A673 (cell line): ENCODE data around the gene ANKRD53.

Experiments
- EZH2 ChIP-seq: fragments of 200-600 bp; sonication (generic); IDR thresholded peaks from 2 replicates; pipeline ENCODE4 v1.6.1; 2017; ENCODE audit warnings: borderline replicate concordance, low read depth, mild to moderate bottlenecking, mixed read lengths, antibody characterized with exemption, low read length; ENCODE audit not compliant: poor library complexity, severe bottlenecking
- TF ChIP-seq, protein P1 (sequence below): fragments of 300-800, 200-600 bp; sonication (generic); conservative IDR thresholded peaks from 2 replicates; pipeline ENCODE4 v1.5.1; 2017; ENCODE audit warnings: low read depth, mild to moderate bottlenecking, antibody characterized with exemption, low read length, moderate library complexity, mixed read lengths

DNA sequence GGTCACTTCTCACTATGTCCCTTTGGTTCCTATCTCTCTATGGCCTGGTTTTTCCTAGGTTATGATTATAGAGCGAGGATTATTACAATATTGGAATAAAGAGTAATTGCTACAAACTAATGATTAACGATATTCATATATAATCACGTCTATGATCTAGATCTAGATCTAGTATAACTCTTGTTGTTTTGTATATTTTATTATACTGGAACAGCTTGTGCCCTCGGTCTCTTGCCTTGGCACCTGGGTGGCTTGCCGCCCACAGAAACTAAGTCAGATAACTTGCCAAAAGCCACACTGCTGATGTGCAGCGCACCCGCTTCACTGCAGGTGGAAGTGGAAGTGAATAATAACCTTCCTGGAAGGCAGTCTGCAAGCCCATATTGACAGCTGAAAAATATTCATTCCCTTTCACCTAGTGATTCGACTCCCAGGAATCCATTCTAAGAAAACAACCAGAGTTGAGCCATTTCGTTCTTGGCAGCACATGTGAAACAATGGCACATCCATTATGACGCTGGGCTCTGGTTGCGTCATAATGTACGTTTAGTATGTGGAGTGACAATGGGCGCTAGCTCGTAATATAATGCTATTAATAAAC lies 725 bp upstream of the ANKRD53 start:
- TF ChIP-seq, protein P1, sequence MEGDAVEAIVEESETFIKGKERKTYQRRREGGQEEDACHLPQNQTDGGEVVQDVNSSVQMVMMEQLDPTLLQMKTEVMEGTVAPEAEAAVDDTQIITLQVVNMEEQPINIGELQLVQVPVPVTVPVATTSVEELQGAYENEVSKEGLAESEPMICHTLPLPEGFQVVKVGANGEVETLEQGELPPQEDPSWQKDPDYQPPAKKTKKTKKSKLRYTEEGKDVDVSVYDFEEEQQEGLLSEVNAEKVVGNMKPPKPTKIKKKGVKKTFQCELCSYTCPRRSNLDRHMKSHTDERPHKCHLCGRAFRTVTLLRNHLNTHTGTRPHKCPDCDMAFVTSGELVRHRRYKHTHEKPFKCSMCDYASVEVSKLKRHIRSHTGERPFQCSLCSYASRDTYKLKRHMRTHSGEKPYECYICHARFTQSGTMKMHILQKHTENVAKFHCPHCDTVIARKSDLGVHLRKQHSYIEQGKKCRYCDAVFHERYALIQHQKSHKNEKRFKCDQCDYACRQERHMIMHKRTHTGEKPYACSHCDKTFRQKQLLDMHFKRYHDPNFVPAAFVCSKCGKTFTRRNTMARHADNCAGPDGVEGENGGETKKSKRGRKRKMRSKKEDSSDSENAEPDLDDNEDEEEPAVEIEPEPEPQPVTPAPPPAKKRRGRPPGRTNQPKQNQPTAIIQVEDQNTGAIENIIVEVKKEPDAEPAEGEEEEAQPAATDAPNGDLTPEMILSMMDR, result peak; percentile 41; the same call in 1 of the 2 replicates
- TF ChIP-seq EZH2, result no peak
